ENCODE results near the gene DNAH2.

Gene DNAH2

GRCh38 chr17:7781429-7781828 is 63.9 kb downstream of the DNAH2 start:
- H3K9me3 ChIP-seq (replicated peaks; ENCODE audit: insufficient read depth, low read length) = no peaks in the 10 kb centered on the region
- H3K27ac ChIP-seq (ENCODE audit: low read length) = no peak overlapping the region
- no peak overlapping the region for H3K9ac ChIP-seq (ENCODE audit: low read length)
- H3K36me3 ChIP-seq (replicated peaks; ENCODE audit: insufficient read depth, low read length) = no peaks in the 10 kb centered on the region
- no peak for DNase-seq
- H2AFZ ChIP-seq (ENCODE audit: low read length) = no peak overlapping the region
- TF ChIP-seq EZH2phosphoT487 (IDR thresholded peaks at IDR 0.05; ENCODE audit: low read length) (no peak), CTCF (IDR thresholded peaks at IDR 0.05; ENCODE audit: low read length) (no peak), EZH2 (optimal IDR thresholded peaks at IDR 0.05; ENCODE audit: low read depth, low read length) (no peak)
- no peak overlapping the region for H3K4me3 ChIP-seq (ENCODE audit: low read length)
- no peaks in the 10 kb centered on the region for H3K79me2 ChIP-seq (ENCODE audit: low read length)
- no peaks in the 10 kb centered on the region for H3K4me1 ChIP-seq (ENCODE audit: low read length)
- H3K4me2 ChIP-seq (ENCODE audit: low read depth, low read length) = no peak overlapping the region
- H3F3A ChIP-seq (ENCODE audit: insufficient read depth, low read length) = no peaks in the 10 kb centered on the region
- no peaks in the 10 kb centered on the region for H3K9me2 ChIP-seq (replicated peaks; ENCODE audit: insufficient read depth, low read length)
- H3K27me3 ChIP-seq (replicated peaks; ENCODE audit: insufficient read depth, low read length) = peaks cover 96% of the 10 kb centered on the region
- no peaks in the 10 kb centered on the region for H4K20me1 ChIP-seq (ENCODE audit: insufficient read depth, low read length)

GRCh38 chr17:7782240-7782639 is 64.7 kb downstream of the DNAH2 start:
- DNase-seq = no peak
- no peaks in the 10 kb centered on the region for H3K9me2 ChIP-seq (replicated peaks; ENCODE audit: insufficient read depth, low read length)
- peaks cover 96% of the 10 kb centered on the region for H3K27me3 ChIP-seq (replicated peaks; ENCODE audit: insufficient read depth, low read length)
- no peak overlapping the region for H2AFZ ChIP-seq (ENCODE audit: low read length)
- H3K9ac ChIP-seq (ENCODE audit: low read length) = no peak overlapping the region
- H3K4me1 ChIP-seq (ENCODE audit: low read length) = no peaks in the 10 kb centered on the region
- H3K79me2 ChIP-seq (ENCODE audit: low read length) = no peaks in the 10 kb centered on the region
- H3K4me3 ChIP-seq (ENCODE audit: low read length) = no peak overlapping the region
- no peak overlapping the region for H3K4me2 ChIP-seq (ENCODE audit: low read depth, low read length)
- no peaks in the 10 kb centered on the region for H3K36me3 ChIP-seq (replicated peaks; ENCODE audit: insufficient read depth, low read length)
- no peaks in the 10 kb centered on the region for H3K9me3 ChIP-seq (replicated peaks; ENCODE audit: insufficient read depth, low read length)
- H3F3A ChIP-seq (ENCODE audit: insufficient read depth, low read length) = no peaks in the 10 kb centered on the region
- peak; percentile 13; the same call in 1 of the 2 replicates for TF ChIP-seq CTCF (IDR thresholded peaks at IDR 0.05; ENCODE audit: low read length)
- no peak for TF ChIP-seq EZH2 (optimal IDR thresholded peaks at IDR 0.05; ENCODE audit: low read depth, low read length)
- TF ChIP-seq EZH2phosphoT487 (IDR thresholded peaks at IDR 0.05; ENCODE audit: low read length) = no peak
- H3K27ac ChIP-seq (ENCODE audit: low read length) = no peak overlapping the region
- no peaks in the 10 kb centered on the region for H4K20me1 ChIP-seq (ENCODE audit: insufficient read depth, low read length)

GRCh38 chr17:7786866-7787265 is 69.3 kb downstream of the DNAH2 start:
- H4K20me1 ChIP-seq (ENCODE audit: insufficient read depth, low read length) = no peaks in the 10 kb centered on the region
- H3K4me2 ChIP-seq (ENCODE audit: low read depth, low read length) = no peak overlapping the region
- no peaks in the 10 kb centered on the region for H3K9me2 ChIP-seq (replicated peaks; ENCODE audit: insufficient read depth, low read length)
- no peaks in the 10 kb centered on the region for H3K9me3 ChIP-seq (replicated peaks; ENCODE audit: insufficient read depth, low read length)
- H3K79me2 ChIP-seq (ENCODE audit: low read length) = no peaks in the 10 kb centered on the region
- H3K36me3 ChIP-seq (replicated peaks; ENCODE audit: insufficient read depth, low read length) = no peaks in the 10 kb centered on the region
- no peak overlapping the region for H3K27ac ChIP-seq (ENCODE audit: low read length)
- DNase-seq = no peak
- H3K4me3 ChIP-seq (ENCODE audit: low read length) = no peak overlapping the region
- TF ChIP-seq EZH2 (optimal IDR thresholded peaks at IDR 0.05; ENCODE audit: low read depth, low read length) = no peak
- no peak for TF ChIP-seq CTCF (IDR thresholded peaks at IDR 0.05; ENCODE audit: low read length)
- no peak for TF ChIP-seq EZH2phosphoT487 (IDR thresholded peaks at IDR 0.05; ENCODE audit: low read length)
- no peaks in the 10 kb centered on the region for H3K4me1 ChIP-seq (ENCODE audit: low read length)
- no peak overlapping the region for H3K9ac ChIP-seq (ENCODE audit: low read length)
- peaks cover 91% of the 10 kb centered on the region for H3K27me3 ChIP-seq (replicated peaks; ENCODE audit: insufficient read depth, low read length)
- H3F3A ChIP-seq (ENCODE audit: insufficient read depth, low read length) = no peaks in the 10 kb centered on the region
- no peak overlapping the region for H2AFZ ChIP-seq (ENCODE audit: low read length)

Measured in MM.1S (cell line).